NCI-H2081 treated with DMSO at 0.1 percent for 48 hours (cell line): ENCODE data around the gene DSTYK.
"Not testable (repeated sequence)": the region's sequence is repeated elsewhere in the genome, so short reads cannot be mapped to it uniquely, and the experiment has no call there.

ENCODE experiments used
- DNase-seq: peaks from one replicate; lab custom pipeline; 2025; lab: John Stamatoyannopoulos, UW

DSTYK gene

DNA sequence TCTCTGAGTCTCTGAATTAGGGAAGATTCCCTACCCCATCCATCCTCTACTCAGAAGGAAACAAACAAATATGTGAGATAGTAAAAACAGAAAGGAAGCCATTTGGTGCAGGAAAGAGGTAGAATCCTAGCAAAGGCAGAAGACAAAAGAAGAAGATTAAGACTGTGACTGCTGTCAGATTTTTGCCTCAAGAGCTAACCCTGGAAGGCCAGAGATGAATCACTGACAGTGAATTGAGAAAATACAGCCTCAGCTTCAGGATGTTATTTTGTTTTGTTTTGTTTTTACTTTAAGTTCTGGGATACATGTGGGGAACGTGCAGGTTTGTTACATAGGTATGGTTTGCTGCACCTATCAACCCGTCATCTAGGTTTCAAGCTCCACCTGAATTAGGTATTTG is 31.7 kb downstream of the DSTYK start:
- no peak for DNase-seq

GRCh38 chr1:205172729-205173366 is 38.7 kb downstream of the DSTYK start:
- no peak for DNase-seq

GRCh38 chr1:205171369-205171768 is 40.1 kb downstream of the DSTYK start:
- DNase-seq, result no peak

DNA sequence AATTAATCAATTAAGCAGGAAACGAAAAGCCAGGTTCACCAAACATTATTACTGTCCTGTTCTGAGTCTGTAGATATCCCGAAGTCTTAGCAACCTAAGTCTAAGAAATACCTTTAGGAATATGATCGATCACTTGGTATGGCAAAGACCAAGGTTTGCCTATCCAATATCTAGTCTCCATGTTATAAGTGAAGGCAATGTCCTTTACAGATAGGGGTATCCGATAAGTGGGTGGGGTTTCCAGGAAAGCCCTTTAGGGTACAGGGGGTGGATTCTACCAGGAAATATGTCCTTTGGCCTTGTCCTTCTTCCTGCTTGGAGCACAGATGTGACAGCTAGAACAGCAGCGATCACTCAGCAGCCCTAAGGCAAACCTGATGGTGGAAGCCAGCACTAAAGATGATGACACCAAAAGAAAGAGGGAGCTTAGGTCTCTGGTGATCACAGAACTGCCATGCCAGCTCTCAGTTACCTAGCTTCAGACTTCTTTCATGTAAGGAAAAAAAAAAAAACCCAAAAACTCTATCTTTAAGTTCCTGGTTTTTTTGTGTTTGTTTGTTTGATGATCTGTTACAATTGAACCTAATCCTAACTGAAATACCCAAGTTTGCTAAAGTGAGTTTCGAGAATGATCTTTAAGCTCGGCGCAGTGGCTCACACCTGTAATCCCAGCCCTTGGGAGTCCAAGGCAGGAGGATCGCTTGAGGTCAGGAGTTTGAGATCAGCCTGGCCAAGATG is 40.8 kb downstream of the DSTYK start:
- no peak for DNase-seq

GRCh38 chr1:205169248-205169647 is 42.3 kb downstream of the DSTYK start:
- DNase-seq, result no peak

- DNase-seq, result no peak
These were observed 43.2 kb downstream of the DSTYK start for GRCh38 chr1:205168291-205168690.

GRCh38 chr1:205162301-205162700 is 49.2 kb downstream of the DSTYK start:
- DNase-seq, result no peak

- DNase-seq, result no peak
These were observed 50.4 kb downstream of the DSTYK start for GRCh38 chr1:205161076-205161475.

- no peak for DNase-seq
These were observed 53.4 kb downstream of the DSTYK start for GRCh38 chr1:205158048-205158616.

- not testable (repeated sequence) for DNase-seq
These were observed 55.7 kb downstream of the DSTYK start for GRCh38 chr1:205155665-205156377.

- DNase-seq, result no peak
These were observed 59.0 kb downstream of the DSTYK start for GRCh38 chr1:205152505-205152904.

GRCh38 chr1:205150651-205151428 is 60.7 kb downstream of the DSTYK start:
- DNase-seq, result no peak

DNA sequence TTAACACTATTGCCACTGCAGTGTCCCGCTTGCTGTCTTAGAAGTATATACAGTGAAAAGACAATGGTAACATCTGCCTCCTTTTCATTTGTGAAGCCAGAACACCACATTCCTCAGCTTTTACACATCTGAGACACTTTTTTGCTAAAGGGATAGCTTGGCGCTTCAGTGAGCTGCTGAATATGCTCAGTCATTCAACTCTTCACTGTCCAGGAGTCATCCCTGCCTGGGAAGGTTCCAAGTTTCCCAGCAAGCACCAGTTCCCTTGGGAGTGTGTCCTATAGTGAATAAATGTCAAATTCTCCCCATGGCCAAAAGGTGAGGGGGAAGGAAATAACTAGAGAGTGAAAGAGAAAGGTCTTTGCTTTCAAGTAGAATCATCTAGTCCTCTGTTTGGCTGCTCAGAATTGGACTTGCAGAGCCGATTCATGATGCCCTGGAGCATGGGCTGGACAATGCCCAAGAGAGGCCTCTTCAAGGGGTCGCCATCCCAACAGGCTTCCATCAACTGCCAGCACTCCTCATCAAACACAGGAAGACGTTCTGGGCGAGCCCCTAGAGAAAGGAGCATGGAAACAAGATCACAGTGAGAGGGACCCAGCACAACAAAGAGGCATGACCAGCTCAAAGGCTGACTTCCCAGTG is 64.2 kb downstream of the DSTYK start:
- DNase-seq, result no peak

GRCh38 chr1:205144751-205145150 is 66.8 kb downstream of the DSTYK start:
- DNase-seq, result no peak

DNA sequence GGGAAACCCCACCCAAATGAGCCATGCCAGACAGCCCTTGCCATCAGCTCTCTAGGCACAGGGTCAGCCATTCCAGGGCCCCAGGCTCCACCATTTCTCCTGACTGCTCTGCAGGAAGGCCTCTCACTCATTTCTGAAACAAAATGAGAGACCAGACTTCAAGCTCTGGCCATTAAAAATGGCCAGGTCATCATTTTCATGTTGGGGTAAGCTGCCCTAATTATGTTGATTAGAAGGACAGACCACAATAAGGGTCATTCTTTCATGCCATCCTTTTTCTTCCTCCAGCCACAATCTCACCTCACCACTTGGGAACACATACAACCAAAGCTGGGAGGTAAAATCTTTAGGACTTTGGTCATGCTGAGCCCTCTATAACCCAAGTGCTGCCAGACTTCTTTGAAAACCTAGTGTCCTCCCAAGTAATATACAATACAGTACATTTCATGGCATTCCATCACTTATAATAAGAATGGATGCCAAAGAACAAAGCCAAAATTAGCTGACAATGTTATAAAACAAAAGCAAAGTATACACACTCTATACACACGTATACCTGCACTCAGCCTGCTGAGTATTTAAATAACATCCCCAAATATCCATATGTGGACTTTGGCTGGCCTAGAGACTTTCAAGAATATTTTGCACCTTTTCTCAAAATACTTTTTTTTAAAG is 67.3 kb downstream of the DSTYK start:
- DNase-seq, result no peak

- DNase-seq, result no peak
These were observed 69.4 kb downstream of the DSTYK start for GRCh38 chr1:205142102-205142469.

DNA sequence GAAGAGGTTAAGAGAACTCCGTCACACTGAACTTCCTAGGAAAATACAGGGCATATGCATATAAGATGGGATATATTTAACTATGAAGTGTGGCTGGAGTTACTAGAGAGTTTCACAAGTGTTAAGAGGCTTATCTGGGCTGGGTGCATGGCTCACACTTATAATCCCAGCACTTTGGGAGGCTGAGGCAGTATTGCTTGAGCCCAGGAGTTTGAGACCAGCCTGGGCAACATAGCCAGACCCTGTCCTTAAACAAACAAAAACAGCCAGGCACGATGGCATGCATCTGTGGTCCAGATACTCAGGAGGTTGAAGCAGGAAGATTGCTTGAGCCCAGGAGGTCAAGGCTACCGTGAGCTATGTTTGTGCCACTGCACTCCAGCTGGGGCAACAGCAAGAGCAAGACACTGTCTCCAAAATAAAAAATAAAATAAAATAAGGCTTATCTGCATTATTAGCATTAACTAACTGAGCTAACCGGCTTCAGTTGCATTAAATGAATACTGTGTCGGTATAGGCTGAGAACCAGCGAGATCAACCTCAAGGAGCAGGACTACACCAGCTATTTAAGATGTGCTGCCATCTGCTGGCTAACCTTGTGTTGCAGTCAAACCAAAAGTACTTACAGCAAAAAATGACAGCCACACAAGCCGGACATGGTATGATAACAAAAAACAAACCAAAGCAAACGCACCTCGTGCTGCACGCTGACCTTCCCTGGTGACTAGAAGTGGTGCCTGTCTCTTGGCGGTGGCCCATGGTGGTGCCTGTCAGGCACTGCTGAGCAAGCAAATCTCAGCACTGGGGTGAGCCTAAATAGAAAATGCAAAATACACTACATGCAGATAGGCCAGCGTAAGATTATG is 70.0 kb downstream of the DSTYK start:
- peak; percentile 14 for DNase-seq

DNA sequence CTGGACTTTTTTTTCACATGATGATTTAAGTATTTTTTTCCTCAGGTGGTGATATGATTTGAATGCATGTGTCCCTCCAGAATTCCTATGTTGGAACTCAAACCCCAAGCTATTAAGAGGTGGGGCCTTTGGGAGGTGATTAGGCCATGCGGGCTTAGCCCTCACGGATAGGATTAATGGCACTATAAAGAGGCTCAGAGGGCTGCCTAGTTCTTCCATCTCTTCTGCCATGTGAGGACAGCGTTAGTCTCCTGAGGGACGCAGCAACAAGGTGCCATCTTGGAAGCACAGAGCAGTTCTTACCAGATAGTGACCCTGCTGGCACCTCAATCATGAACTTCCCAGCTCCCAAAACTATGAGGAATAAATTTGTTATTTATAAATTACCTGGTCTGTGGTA is 71.4 kb downstream of the DSTYK start:
- DNase-seq, result no peak

- no peak for DNase-seq
These were observed 73.6 kb downstream of the DSTYK start for GRCh38 chr1:205137901-205138300.

DNA sequence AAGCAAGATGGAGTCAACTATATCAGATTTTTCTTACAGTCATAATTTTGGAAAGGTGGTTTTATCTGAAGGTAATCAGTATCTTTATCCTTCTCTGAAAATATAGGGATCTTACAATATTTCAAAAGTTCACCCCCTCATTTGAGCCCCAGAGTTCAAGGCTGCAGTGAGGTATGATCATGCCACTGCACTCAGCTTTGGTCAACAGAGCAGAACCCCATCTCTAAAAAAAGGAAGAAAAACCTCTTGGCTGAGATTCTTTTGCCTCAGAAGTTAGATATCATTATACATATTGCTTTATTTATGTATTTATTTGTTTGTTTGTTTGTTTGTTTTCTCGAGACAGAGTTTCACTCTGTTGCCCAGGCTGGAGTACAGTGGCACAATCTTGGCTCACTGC is 78.2 kb downstream of the DSTYK start:
- DNase-seq, result no peak
